Measurements from ENCODE around the gene HNMT.

HNMT gene

DNA sequence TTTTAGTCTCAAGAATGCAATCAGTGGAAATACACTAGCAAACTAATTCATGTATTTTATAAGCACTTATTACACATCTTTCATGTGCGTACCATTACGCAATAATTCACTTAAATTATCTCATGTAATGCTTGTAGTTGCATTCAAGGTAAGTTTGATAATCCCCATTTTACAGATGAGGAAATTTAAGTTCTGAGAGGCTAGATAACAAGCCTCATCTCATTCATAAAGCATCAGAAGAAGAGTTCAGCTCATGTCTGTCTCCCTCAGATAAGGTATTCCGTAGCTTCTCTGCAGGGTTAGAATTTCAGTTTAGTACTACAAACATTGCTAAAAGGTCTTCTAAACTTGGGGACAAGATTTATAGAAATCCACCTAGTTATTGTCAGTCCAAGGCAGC is 47.8 kb downstream of the HNMT start:
- DNase-seq (ENCODE audit: low read depth in 2 of 2) = no peak

DNA sequence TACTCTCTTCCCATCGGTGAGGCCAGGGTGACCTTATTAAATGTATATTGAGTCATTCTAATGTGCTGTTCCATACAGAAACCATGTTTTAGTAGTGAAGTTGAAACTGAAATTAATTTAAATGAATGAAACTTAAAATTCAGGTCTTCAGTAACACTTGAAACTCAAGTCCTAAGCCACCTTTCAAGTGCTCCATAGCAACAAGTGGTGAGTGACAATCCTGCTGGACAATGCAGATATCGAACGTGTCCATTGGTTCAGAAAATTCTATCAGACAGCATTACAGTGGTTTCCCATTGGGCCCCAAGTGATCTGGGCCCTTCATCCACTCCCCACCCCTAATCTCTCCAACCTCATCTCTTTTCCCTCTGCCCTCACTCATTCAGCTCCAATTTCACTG is 48.7 kb downstream of the HNMT start:
- DNase-seq (ENCODE audit: low read depth in 2 of 2) = no peak

DNA sequence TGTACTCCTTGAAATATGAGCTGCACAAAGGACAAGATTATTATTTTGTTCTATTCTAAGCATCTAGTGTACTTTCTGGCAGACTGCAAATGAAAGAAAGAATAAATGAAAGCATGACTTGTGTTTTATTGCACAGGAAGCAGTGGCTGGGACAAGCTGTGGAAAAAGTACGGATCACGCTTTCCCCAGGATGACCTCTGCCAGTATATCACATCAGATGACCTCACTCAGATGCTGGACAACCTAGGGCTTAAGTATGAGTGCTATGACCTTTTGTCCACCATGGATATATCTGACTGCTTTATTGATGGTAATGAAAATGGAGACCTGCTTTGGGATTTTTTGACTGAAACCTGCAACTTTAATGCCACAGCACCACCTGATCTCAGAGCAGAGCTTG is 49.4 kb downstream of the HNMT start:
- no peak for DNase-seq (ENCODE audit: low read depth in 2 of 2)

DNA sequence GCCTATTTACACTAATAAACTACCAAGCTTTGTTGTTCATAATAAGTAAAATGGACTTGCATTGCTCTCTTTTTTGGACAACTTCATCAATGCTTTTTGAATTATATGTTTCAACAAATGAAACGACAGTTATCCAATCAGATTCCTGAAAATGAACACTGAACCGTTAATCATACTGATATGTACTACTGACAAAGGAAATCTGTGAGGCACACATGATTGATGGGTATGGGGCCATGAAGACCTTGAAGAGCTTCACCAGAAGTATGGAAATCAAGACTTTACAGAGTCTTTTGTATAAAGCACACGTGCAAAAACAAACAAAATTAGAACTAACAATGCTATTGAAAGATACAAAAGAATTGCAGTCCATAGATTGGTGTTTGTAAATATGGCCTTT is 51.2 kb downstream of the HNMT start:
- DNase-seq (ENCODE audit: low read depth in 2 of 2) = no peak

DNA sequence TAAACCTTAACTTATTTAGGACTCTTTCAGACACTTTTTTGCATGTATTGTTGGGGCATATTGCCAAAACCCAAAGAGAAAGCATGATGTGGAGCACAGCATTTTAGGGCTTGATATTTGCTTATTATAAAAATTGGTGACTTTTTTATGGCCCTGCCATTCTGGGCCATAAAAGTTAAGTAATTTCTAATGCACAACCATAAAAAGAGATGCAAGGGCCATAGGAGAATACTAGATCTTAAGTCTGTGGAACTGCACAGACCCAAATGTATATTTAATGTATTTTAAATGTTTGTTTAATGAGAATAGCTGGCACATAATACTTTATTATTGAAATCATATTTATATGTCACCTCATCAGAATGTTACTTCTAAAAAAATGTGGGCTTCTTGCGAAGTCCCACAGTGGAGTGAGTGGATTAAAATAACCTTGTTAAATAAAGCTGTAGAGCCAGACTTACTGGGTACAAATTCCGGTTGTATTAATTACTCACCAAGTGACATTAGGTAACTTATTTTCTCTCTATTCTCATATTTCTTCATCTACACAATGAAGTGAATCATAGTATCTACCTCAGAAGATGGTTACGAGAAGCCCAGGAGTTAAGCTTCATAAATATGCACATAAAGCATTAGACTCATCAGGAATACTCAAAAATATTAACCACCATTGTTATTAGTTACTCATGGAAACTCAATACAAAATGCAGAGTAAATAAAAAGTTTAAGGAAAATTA is 52.2 kb downstream of the HNMT start:
- DNase-seq (ENCODE audit: low read depth in 2 of 2) = no peak

DNA sequence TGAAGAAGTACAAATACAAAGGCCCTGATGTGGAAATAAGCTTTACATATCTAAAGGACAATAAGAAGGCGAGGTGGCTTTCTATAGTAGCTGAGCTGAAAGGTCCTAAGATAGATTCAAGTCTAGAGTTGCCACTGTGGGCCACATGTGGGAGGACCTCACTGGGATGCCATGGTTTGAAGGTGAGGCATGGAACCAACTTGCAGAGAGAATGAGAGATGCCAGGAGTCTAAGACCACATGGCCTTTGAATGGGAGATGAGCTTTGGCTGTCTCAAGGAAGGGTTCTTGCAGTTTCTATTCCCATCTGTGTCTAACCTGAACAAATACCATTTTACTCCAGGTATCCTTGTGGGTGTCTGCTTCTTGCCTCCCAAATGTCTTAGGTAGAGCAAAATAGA is 53.6 kb downstream of the HNMT start:
- DNase-seq (ENCODE audit: low read depth in 2 of 2) = no peak

DNA sequence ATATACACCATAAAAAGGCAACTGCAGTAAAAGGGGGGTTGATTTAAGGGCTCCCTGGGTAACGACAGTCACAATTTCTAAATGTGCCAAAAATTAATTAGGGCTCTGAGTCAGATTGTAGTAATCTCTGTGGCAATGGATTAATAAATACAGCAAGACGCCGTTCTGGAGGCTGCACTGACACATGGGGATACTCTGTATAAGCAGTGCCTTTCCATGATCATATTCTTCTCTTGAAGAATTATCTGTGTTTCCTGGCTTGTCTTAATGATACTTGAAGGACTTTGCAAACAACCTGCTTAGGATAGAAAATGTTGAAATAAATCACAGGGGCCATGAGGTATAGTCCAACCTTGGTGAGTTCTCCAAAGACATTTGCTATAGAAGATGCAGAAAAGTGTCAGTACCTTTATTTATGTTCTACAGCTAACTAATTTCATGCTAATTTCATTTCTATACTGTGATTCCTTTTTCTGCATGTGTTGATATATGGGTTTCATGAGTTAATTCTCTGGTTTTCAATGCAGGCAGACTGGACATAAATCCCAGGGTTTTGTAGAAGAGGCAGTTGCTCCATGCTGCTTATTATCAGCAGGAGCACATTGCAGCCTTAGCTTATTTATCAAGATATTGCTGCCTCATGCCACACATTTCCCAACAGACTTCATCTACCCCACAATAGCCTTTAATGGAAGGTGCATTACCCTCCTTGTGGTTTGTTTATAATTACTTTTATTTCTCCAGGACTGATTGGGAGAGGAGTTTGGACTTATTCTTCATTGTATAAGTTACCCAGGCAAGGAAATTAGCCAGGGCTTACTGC is 54.8 kb downstream of the HNMT start:
- no peak for DNase-seq (ENCODE audit: low read depth in 2 of 2)

DNA sequence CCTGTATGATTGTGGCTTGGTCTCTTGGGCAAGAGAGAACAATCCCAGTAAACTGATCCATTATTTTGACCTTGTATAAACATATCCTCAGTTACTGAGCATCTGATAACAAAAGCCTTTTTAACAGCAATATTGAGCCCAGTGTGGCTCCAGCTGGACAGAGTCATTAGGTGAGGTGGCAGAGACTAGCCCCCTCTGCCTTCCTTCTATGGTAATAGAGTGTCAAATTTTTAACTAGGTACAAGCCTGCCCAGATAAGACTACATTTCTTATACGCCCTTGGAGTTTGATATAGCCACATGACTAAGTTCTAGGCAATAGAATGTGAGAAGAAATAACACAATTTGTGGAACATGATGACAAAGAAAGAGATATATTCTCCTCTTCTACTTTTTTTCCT is 56.2 kb downstream of the HNMT start:
- no peak for DNase-seq (ENCODE audit: low read depth in 2 of 2)

DNA sequence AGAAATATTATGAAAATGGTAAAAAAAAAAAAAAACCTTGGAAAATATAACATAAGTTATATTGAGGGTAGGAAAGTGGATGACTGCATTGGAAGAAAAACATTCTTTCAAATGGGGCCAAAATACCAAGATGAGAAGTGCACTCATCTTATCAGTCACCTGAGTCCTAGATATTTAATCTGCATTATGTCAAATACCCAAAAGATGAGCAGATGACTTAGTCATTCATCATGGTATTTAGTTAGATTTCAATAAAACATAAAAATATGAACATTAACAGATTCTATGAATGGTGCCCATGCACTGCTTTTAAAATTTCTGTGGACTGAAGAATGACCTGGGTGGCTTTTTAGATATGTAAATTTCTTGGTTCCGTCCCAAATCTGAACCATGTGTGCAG is 56.9 kb downstream of the HNMT start:
- no peak for DNase-seq (ENCODE audit: low read depth in 2 of 2)

DNA sequence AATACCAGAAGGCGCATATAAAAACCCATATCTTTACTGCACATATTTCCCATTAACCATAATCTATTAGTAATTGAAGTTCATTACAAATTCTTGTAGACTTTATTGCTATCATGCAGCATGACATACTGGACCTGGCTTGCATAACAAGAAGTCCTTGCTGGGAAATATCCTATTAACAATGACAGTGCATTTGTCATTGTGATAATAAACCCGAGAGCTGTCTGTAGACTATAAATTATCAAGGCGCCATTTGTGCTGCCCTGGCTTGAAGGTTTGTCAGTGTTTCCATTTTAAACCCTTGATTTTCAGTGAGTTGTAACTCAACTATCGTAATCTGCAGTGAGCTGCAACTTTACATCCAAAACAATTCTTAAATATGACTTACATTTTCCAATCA is 59.0 kb downstream of the HNMT start:
- no peak for DNase-seq (ENCODE audit: low read depth in 2 of 2)

DNA sequence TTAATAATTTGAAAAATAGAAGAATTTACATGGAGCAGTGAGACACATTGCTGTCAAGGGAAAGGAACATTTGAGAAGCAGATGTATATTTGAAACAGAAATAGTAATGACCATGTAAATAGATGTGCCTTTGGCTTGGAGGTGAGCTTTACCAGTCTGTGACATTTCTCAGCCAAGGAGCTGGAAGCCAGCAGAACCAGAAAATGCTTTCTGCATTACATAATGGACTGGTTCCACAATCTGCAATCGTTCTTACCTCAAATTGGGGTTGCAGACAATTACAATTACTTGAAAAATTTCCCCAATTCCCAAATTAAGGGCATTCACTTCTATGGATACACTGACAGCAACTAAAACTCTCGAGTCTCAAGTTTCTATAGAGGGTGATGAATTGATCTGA is 59.7 kb downstream of the HNMT start:
- no peak for DNase-seq (ENCODE audit: low read depth in 2 of 2)

DNA sequence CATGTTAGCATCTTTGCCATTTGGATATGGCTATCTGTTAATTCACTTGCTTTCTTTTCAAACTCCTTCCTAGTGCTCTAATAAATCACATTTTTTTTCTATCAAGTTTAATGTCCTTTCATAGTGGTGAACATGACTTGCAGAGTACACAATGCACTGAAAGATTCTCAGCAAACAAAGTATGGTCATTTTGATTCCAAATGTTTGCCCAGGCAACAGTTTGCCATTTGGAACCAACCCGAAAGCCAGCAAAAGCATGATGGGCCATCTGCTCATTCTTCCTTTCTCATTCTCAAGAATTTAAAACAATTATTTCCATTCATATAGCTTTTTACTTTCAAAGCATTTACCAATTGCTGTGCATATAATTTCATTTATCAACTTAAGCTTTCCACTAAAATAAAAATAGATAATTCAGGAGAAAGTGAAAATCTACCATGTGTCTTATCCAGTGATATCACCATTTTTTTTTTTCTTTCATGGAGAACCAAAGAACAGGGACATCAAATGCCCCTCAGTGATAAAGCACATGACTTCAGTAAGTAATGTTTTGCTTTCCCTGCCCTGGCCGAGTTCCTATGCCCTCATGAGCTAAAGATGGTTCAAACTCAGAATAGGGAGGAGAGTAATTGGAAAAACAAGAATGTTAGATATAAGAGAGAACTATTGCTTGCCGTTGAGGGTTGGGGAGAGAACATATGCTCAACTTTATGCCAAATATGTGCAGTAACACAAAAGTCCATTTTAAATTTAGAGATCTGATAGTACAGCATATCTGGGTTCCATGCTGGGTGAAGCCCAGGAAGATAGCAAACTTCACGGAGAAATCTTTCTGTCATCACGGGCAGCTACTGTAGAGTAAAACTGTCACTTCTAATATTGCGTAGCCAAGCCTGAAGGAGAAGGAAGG is 62.1 kb downstream of the HNMT start:
- DNase-seq (ENCODE audit: low read depth in 2 of 2) = no peak

DNA sequence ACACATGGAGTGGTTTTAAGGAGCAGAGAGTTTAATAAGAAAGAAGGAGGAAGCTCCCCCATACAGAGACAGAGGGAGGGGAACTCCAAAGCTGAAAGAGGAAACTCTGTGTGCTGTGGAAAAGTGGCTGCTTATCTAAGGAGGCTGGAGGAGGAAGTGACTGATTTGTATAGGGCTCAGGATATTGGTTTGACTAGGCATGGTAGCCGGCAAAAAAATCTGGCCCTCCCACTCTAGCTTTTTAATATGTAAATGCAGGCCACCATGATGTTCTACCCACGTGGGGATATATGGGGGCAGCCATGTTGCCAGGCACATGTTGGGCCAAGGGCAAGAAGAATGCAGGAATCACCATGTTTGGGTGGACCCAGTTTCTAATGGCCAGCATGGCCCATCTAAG is 64.3 kb downstream of the HNMT start:
- no peak for DNase-seq (ENCODE audit: low read depth in 2 of 2)

DNA sequence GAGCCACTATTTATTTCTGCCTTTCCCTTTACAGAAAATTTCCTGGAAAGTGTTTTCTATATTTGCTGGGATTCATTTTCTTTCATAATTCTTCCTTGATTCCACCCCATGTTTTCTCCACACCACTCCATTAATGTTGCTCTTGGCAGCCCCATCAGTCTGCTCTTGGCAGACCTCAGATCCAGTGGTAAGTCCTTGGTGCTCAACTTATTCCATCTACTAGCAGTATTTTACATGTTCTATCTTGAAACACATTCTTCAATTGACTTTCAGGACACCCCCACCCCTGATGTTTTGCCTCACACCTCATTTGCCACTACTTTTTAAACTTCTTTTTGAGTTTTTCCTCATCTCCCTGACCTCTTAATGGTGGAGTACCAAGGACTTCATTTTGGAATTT is 65.0 kb downstream of the HNMT start:
- DNase-seq (ENCODE audit: low read depth in 2 of 2) = no peak

DNA sequence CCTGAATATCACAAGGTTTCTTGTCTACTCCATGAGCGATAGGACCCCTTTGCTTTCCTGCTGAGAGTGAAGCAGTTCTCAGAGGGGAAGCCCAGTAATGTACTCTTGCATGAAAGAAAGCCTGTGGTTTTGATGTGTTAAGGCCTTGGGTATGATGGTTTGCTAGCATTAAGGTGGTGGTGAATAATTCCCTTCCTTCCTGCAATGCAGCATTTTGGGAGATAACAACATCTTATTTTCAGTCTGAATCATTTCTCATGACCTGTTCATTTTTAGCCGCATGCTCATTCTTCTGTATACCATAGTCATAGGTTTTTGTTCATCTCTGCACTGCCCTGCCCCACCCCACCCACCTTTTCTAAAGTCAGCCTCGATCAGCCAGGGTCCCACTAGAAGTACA is 66.2 kb downstream of the HNMT start:
- no peak for DNase-seq (ENCODE audit: low read depth in 2 of 2)

DNA sequence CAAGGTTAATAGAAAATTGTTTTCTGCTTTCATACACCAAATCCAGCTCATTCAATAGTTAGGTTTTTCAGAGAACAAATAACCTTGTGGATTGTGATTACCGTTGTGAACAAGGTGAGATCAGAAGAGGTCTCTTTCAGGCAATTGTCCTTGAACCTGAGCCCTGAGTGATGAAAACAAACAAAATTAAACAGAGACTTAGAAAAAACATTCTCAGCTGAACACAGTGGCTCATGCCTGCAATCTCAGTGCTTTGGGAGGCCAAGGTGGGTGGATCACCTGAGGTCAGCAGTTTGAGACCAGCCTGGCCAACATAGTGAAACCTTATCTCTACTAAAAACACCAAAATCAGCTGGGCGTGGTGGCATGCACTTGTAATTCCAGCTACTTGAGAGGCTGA is 68.1 kb downstream of the HNMT start:
- DNase-seq (ENCODE audit: low read depth in 2 of 2) = no peak

DNA sequence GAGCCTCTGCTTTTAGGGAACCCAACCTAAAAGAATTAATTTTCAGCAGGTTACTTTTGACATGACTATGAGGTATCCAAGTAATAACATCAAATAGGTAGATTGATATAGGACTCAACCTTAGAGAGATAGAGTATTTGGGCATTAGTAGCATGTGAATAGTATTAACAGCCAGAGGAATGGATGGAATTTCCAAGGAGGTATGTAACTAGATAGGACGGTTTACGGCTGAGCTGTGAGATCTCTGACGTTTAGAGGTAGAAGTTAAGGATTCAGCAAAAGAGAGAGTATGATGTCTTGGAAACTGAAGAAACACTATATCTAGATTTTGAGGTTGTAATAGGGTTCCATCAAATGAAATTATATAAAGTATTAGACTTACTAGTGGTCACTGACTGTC is 70.3 kb downstream of the HNMT start:
- no peak for DNase-seq (ENCODE audit: low read depth in 2 of 2)

DNA sequence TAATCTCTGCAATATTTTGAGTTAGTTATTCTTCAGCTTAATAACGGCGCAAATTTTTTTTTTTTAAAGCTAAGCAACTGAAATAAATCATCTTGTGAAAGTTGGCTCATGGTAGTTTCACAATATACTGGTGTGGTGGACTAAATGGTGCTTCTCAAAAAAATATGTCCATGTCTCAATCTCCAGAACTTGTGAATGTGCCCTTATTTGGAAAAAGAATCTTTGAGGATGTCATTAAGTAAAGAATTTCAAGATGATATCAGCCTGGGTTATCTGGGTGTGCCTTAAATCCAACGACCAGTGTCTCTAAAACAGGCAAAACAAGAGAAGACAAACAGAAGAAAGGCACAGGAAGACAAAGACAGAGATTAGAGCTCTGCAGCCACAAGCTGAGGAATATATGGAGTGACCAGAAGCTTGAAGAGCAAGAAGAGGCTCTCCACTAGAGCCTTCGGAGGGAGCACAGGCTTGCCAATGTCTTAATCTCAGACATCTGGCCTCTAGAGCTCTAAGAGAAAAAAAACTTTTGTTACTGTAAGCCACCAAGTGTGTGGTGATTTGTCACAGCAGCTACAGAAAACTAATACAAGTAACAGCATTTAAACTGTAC is 71.4 kb downstream of the HNMT start:
- no peak for DNase-seq (ENCODE audit: low read depth in 2 of 2)

DNA sequence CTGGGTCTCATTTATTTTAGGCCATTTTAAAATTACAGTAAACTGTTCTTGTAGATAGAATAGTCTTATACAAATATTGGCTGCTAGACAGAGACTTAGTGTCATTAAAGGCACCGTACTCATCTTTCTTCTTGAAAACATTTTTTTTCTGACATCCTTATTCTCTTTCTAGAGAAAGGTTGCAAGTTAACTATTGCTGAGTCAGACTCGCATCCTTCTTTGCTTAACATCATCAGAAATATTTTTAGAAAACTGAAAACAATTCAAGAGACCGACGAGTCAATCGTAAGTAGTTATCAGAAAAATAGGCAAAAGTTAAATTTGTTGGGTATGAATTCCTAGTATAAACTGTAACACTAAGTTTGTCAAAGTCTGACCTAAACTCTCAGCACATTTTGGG is 72.2 kb downstream of the HNMT start:
- no peak for DNase-seq (ENCODE audit: low read depth in 2 of 2)

DNA sequence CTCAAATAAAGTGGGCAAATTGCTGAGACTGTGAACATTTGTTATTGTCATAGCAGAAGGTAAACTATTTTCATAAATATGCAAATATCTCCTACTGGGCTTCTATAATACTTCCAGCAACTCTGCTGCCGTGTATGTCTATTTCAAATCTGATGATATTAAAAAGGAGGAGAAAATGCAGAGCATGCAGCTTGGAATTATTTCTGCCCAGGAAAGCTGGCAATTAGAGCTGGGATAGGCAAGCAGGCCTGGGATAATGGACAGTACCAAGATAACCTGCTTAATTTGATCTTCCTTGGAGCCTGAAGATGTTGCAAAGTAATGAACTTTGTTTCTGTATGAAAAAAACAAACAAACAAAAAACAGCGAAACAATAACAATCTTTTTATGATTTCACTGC is 72.8 kb downstream of the HNMT start:
- DNase-seq (ENCODE audit: low read depth in 2 of 2) = no peak

DNA sequence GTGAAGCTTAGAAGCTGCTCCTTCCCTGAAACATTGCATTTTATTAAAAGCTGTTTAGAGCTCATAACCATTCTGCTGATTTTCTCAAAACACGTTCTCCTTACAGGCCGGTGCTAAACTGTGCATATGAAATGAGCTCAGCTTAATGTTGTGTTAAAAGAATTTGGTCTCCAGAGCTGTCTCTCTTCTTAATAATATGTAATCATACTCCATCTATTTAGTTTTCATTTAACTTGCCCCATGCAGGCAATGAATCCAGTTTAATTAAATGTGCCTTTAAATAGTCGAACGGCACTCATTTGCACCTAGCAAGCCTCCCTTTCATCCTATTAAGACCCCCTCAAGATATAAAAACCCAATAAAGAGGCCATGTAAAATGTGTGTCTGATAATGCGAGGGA is 76.3 kb downstream of the HNMT start:
- no peak for DNase-seq (ENCODE audit: low read depth in 2 of 2)

DNA sequence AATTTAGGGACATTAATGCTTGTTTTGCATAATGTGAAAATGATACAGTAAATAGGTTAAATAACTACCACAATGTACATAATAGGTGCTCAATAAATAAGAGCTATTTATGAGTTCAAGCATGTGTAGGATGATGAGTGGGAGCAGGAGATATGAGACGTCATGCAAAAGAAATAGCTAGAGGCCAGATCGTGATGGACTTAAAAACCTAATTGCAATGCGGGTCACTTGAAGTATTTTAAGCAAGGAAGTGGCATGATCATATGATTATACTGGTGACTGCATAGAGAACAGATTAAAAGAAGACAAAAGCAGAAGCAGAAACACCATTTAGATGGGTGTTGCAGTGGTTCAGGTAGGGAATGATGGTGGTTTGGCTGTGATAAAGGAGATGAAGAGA is 78.0 kb downstream of the HNMT start:
- DNase-seq (ENCODE audit: low read depth in 2 of 2) = no peak

Measured in stimulated activated CD4-positive, alpha-beta T cell treated with anti-CD3 and anti-CD28 coated beads, Interleukin-12 subunit alpha, Interleukin-12 subunit beta, amount 100 ng/mL, for 24 hours (primary cell).